ENCODE data around the gene CCDC124.

GRCh38 chr19:17948514-17948900, 15.7 kb downstream of the CCDC124 start:
- TF ChIP-seq CTCF (IDR thresholded peaks at IDR 0.05; ENCODE audit: insufficient read depth, low read depth, low read length): no peak
- no peak for TF ChIP-seq EZH2 (IDR thresholded peaks at IDR 0.05; ENCODE audit: insufficient read depth, low read length)
